ENCODE results near the gene NIT1. TPM values are rescaled to one million over a fixed set of nuclear protein-coding genes. Genes with fewer than 3 reads are reported as not detected.
"Not testable (repeated sequence)": the region's sequence is repeated elsewhere in the genome, so short reads cannot be mapped to it uniquely, and the experiment has no call there.

The NIT1 gene
- total RNA-seq, 4 donors from 2014 or later = 28.3 to 58.2 (median 39.6) TPM

- Histone ChIP-seq H3K27ac (no peak overlapping the region), H3K9me3 (no peaks in the 10 kb centered on the region), H3K4me3 (no peak overlapping the region), H3K4me1 (no peaks in the 10 kb centered on the region), H3K27me3 (no peaks in the 10 kb centered on the region), H3K36me3 (peaks cover 17% of the 10 kb centered on the region)
- no peak for DNase-seq (ENCODE audit: low spot score in 2 of 2)
- WGBS = 100% methylated on average over 1 of the region's 1 CpG
- no peak for TF ChIP-seq POLR2AphosphoS5 (IDR thresholded peaks at IDR 0.05)
- no peak for TF ChIP-seq EP300 (IDR thresholded peaks at IDR 0.05)
- TF ChIP-seq POLR2A (IDR thresholded peaks at IDR 0.05) = no peak
- TF ChIP-seq, protein P1, sequence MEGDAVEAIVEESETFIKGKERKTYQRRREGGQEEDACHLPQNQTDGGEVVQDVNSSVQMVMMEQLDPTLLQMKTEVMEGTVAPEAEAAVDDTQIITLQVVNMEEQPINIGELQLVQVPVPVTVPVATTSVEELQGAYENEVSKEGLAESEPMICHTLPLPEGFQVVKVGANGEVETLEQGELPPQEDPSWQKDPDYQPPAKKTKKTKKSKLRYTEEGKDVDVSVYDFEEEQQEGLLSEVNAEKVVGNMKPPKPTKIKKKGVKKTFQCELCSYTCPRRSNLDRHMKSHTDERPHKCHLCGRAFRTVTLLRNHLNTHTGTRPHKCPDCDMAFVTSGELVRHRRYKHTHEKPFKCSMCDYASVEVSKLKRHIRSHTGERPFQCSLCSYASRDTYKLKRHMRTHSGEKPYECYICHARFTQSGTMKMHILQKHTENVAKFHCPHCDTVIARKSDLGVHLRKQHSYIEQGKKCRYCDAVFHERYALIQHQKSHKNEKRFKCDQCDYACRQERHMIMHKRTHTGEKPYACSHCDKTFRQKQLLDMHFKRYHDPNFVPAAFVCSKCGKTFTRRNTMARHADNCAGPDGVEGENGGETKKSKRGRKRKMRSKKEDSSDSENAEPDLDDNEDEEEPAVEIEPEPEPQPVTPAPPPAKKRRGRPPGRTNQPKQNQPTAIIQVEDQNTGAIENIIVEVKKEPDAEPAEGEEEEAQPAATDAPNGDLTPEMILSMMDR (IDR thresholded peaks at IDR 0.05) = no peak
Measured at GRCh38 chr1:161106431-161106830, 11.5 kb upstream of the NIT1 start.

- no peak for DNase-seq (ENCODE audit: low spot score in 2 of 2)
- Histone ChIP-seq H3K27ac (no peak overlapping the region), H3K4me3 (no peak overlapping the region), H3K27me3 (no peaks in the 10 kb centered on the region), H3K4me1 (peaks cover 17% of the 10 kb centered on the region), H3K9me3 (no peaks in the 10 kb centered on the region), H3K36me3 (peaks cover 14% of the 10 kb centered on the region)
- 98% methylated on average over 3 of the region's 3 CpGs for WGBS
- no peak for TF ChIP-seq POLR2AphosphoS5 (IDR thresholded peaks at IDR 0.05)
Measured at GRCh38 chr1:161111117-161111516, 6.8 kb upstream of the NIT1 start.

GRCh38 chr1:161111527-161111926 is 6.4 kb upstream of the NIT1 start:
- no peaks in the 10 kb centered on the region for H3K27me3 ChIP-seq
- WGBS = 87% methylated on average over 2 of the region's 2 CpGs
- peaks cover 14% of the 10 kb centered on the region for H3K36me3 ChIP-seq
- H3K27ac ChIP-seq = no peak overlapping the region
- no peak for DNase-seq (ENCODE audit: low spot score in 2 of 2)
- no peaks in the 10 kb centered on the region for H3K9me3 ChIP-seq
- peaks cover 21% of the 10 kb centered on the region for H3K4me1 ChIP-seq
- TF ChIP-seq EP300 (IDR thresholded peaks at IDR 0.05) = no peak
- no peak for TF ChIP-seq POLR2AphosphoS5 (IDR thresholded peaks at IDR 0.05)
- no peak for TF ChIP-seq POLR2A (IDR thresholded peaks at IDR 0.05)
- TF ChIP-seq, protein P1 (IDR thresholded peaks at IDR 0.05) = no peak
- H3K4me3 ChIP-seq = no peak overlapping the region

GRCh38 chr1:161113915-161114314 is 4.0 kb upstream of the NIT1 start:
- peaks cover 36% of the 10 kb centered on the region for H3K4me1 ChIP-seq
- 89% methylated on average over 1 of the region's 1 CpG for WGBS
- H3K4me3 ChIP-seq = no peak overlapping the region
- H3K36me3 ChIP-seq = peaks cover 14% of the 10 kb centered on the region
- DNase-seq (ENCODE audit: low spot score in 2 of 2) = no peak
- H3K9me3 ChIP-seq = no peaks in the 10 kb centered on the region
- TF ChIP-seq POLR2A (IDR thresholded peaks at IDR 0.05) = no peak
- TF ChIP-seq EP300 (IDR thresholded peaks at IDR 0.05) = no peak
- no peak for TF ChIP-seq POLR2AphosphoS5 (IDR thresholded peaks at IDR 0.05)
- TF ChIP-seq, protein P1 (IDR thresholded peaks at IDR 0.05) = no peak
- no peak overlapping the region for H3K27ac ChIP-seq
- no peaks in the 10 kb centered on the region for H3K27me3 ChIP-seq

DNA sequence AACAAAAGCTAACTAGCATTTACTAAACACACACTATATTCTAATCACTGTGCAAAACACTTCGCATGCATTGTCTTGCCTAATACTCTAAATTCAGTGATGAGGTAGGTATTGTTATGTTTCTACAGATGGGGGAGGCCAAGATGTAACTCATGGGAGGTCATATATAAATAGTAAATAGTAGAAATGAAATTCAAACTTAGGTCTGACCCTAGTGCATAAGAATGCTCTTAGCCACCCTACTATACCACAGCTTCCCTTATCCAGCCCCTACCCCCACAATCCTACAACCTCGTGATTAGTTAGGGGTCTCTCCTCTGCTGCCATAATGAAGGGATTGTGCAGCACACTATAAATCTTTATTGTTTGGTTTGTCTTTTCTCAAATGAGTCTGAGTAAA is 3.3 kb upstream of the NIT1 start:
- Histone ChIP-seq H3K27me3 (no peaks in the 10 kb centered on the region), H3K27ac (no peak overlapping the region), H3K36me3 (peaks cover 11% of the 10 kb centered on the region), H3K4me1 (peaks cover 42% of the 10 kb centered on the region), H3K9me3 (no peaks in the 10 kb centered on the region), H3K4me3 (no peak overlapping the region)
- TF ChIP-seq EP300 (IDR thresholded peaks at IDR 0.05) = no peak
- WGBS = 79% methylated on average over 2 of the region's 2 CpGs
- DNase-seq (ENCODE audit: low spot score in 2 of 2) = no peak

- Histone ChIP-seq H3K27me3 (no peaks in the 10 kb centered on the region), H3K4me3 (no peak overlapping the region), H3K36me3 (peaks cover 8% of the 10 kb centered on the region), H3K27ac (no peak overlapping the region), H3K9me3 (no peaks in the 10 kb centered on the region), H3K4me1 (peaks cover 49% of the 10 kb centered on the region)
- no peak for DNase-seq (ENCODE audit: low spot score in 2 of 2)
- TF ChIP-seq POLR2AphosphoS5 (IDR thresholded peaks at IDR 0.05) (no peak), POLR2A (IDR thresholded peaks at IDR 0.05) (no peak), EP300 (IDR thresholded peaks at IDR 0.05) (no peak)
- TF ChIP-seq, protein P1 (IDR thresholded peaks at IDR 0.05) = no peak
- 76% methylated on average over 12 of the region's 12 CpGs for WGBS
Measured at GRCh38 chr1:161115132-161115711, 2.7 kb upstream of the NIT1 start.

DNA sequence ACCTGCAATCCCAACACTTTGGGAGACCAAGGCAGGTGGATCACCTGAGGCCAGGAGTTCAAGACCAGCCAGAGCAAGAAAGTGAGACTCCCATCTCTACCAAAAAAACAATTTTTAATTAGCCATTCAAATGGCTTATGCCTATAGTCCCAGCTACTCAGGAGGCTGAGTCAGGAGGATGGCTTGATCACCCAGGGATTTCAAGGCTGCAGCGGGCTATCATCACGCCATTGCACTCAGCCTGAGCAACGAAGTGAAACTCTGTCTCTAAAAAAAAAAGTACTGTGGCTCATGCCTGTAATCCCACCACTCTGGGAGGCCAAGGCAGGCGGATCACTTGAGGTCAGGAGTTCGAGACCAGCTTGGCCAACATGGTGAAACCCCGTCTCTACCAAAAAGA is 1.9 kb upstream of the NIT1 start:
- Histone ChIP-seq H3K36me3 (peaks cover 15% of the 10 kb centered on the region), H3K4me1 (peaks cover 56% of the 10 kb centered on the region)
- not testable (repeated sequence) for H3K9me3 ChIP-seq; H3K27me3 ChIP-seq; H3K27ac ChIP-seq; H3K4me3 ChIP-seq; DNase-seq (ENCODE audit: low spot score in 2 of 2)
- WGBS = 89% methylated on average over 6 of the region's 6 CpGs

Measured in suprapubic skin (tissue), 4 donors.